ENCODE data around the gene MYO16.

- TF ChIP-seq CTCF (IDR thresholded peaks at IDR 0.05): no peak
- no peak for TF ChIP-seq ZFX (IDR thresholded peaks at IDR 0.05; ENCODE audit: borderline replicate concordance)
Measured at GRCh38 chr13:109204252-109204651, 574.8 kb downstream of the MYO16 start.
